CD1c-positive myeloid dendritic cell (primary cell): ENCODE measurements around the gene XDH.

ENCODE experiments used
- DNase-seq: peaks from one replicate; pipeline ENCODE4 v3.0.0-alpha.2; 2016; ENCODE audit errors: extremely low spot score

Gene XDH

GRCh38 chr2:31329081-31329625 is 85.4 kb downstream of the XDH start:
- no peak for DNase-seq

- peak; percentile 19 for DNase-seq
Measured at GRCh38 chr2:31328026-31328425, 86.5 kb downstream of the XDH start.

- DNase-seq, result no peak
Measured at GRCh38 chr2:31327505-31327904, 87.0 kb downstream of the XDH start.

DNA sequence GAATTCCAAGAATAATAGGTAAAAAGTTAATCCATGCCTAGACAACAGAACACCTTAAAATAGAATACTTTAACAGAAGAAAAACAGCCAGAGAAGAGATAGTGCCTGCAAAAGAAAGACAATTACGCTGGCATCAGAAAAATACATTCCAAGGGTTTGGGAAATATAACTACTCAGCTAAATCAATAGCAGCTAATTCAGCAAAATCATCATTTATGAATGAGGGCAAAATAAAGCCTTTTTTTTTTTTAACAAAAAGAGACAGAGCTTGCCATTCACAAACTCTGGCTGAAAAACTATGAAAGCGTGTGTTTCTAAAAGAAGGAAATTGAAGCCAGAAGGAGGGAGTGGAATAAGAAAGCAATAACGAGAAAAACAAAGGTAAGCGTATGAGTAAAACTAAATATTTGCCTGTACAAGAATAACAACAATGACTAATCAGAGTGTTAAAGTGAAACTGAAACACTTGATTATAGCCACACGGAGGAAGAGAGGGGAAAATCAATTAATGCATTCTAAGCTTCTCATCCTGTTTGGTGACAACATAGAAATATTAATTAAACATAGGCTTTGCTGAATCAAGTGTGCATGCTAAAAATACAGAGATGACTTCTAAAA is 90.4 kb downstream of the XDH start:
- DNase-seq, result peak; percentile 5

DNA sequence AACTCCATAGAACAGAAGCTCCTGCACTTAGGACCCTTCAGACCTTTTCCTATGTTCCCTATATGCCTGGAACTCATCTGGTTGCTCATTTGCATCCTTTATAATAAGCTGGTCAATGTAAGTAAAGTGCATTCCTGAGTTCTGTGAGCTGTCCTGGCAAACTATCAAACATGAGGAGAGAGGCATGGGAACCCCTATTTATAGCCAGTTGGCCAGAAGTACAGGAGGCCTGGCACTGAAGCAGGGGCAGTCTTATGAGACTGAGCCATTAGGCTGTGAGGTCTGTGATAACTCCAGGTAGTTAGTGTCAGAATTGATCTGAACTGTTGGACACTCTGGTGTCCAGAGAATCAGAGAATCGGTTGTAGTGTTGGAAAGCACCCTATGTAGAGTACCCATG is 92.2 kb downstream of the XDH start:
- no peak for DNase-seq

GRCh38 chr2:31319406-31320175 is 95.0 kb downstream of the XDH start:
- peak; percentile 65 for DNase-seq

DNA sequence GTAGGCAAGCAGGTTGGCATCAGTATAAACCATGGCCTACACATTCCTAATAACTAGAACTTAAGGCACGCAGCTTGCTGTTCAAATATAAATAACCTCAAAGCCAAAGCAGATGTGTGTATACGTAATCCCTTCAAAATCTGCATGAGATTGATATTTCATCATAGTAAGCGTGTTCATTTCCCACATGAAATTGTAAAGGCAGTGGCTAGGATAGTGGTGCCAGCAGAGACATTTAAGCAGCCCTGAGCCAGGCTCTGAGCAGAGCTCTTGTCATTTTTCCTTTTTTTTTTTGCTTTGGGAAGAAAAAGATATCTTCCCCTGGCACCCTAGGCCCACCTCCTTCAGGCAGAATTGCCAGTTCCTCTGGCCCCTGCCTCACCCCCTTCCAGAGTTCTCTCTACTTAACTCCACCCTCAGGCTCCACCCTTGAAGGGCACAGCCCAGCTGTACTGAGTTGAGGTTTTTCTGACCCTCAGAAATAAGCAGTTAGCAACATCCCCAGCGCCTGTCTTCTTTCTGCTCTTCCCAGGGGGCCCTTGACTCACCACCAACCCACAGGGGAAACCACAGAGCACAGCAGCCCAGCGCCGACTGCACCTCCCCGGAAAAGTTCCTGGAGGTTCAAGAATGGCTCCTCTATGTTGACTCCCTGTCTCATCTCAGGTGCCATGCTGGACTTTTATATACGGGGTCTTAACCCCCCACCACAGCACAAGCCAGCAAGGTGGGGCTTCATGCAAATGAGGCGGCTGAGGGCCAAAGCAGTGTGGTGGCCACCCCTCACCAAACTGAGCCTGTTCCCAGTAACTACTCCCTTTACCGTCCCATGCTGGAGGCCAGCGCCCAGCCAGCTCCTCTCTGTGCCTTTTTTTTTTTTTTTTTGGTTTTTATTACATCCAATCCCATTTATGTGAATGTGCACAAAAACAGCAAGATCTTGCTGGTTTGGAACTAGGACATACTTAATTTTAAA is 95.9 kb downstream of the XDH start:
- DNase-seq, result peak; percentile 17

GRCh38 chr2:31317396-31317795 is 97.1 kb downstream of the XDH start:
- DNase-seq, result no peak

GRCh38 chr2:31314761-31315160 is 99.8 kb downstream of the XDH start:
- DNase-seq, result no peak

DNA sequence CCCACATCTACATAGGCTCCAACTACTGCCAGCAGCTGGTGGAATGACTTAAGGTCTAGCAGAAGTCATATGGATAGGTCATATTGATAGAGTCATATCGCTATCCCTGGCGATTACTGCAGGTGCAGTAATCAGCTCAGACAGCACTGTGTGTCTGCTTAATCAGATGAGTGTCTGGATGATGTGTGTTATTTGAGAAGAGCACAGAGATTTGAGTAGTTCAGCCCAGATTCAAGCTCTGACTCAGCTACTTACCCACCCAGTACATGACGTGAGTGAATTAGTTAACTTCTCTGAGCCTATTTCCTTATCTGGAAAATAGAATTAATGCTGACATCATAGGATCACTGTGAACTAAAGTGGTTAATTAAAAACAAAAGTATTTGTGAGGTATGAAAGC is 101.6 kb downstream of the XDH start:
- DNase-seq, result no peak

DNA sequence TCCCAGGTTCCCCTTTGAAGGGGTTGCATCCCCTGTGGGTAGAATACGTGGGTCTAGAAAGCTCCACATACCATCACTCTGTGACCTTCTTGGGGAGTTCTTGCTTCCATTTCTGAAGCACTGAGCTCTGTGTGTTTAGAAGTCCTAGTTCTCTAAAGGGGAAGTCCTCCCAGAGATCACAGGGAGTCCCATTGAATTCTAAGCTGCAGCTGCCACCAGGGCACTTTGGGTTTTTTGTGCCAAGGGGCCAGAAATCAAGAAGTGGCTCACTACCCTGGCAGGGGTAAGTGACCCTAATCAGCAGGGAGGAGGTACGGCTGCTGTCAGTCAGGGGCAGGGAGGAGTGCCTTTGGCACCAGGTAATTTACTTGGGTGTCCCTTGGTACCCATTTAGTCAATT is 109.7 kb downstream of the XDH start:
- no peak for DNase-seq

DNA sequence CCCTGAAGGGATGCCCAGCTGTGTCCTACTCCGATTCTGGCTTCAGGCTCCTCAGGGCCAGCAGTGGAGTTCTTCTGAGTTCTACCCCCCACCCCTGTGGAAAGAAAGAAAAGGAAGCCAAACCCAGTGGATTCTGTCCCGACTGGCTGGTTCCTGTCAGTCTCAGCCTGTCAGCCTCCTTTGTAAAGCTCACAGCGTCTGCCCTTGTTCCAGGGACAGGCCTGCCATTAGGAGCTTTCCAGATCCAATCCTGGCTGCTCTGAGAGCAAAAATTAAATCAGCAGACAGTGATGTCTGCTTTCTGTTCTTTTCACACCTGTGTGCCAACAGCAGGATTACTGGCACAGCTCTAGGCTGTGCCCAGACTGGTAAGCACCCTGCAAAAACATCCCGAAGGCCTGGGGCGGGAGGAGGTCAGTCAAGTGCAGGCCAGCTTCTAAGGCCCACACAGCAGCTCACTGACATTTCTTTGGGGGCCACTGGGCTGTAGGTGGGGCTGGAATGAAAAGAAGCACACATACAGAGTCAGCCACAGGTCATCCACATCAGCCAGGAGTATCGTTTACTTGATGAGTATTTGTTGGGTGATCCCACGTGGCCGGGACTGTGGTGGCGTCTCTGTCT is 111.5 kb downstream of the XDH start:
- no peak for DNase-seq

GRCh38 chr2:31300309-31300708 is 114.2 kb downstream of the XDH start:
- DNase-seq, result no peak

DNA sequence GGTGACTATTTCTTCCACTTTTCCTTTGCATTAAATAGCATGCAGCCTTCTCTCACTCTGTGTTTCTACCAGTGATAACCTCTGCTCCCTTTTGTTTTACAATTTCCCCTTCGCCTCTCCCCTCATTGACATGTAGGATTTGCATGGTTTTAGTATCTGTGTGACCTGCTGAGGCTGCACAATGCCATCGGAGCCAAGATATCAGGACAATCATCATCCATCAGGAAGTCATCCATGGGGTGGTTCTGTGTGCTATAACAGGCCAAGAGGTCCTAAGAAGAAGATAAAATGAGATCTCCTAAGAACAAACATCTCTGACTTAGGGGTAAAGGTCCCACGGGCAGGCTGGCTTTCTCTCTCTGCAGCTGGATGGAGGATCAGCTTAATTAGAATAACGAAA is 115.0 kb downstream of the XDH start:
- DNase-seq, result no peak

GRCh38 chr2:31297751-31298150 is 116.8 kb downstream of the XDH start:
- peak; percentile 72 for DNase-seq

GRCh38 chr2:31296641-31297287 is 117.8 kb downstream of the XDH start:
- DNase-seq, result no peak

DNA sequence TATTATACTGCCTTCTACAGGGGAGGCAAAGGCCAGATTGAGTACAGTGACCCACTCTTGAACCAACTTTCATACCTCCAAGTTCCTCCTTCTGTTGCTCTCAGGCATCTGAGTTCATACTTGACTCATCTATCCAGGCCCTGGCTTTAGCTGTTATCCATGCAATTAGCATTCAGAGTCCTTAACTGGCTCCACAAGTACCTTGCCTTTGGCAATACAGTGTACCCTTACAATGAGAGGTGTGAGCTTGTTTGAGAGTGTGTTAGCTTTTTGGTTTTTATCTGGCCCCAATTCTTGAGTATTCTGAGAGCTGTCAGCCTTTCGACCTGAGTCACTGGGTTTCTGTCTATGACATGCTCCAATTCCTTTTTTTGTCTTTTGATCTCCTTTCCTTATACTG is 120.3 kb downstream of the XDH start:
- no peak for DNase-seq

DNA sequence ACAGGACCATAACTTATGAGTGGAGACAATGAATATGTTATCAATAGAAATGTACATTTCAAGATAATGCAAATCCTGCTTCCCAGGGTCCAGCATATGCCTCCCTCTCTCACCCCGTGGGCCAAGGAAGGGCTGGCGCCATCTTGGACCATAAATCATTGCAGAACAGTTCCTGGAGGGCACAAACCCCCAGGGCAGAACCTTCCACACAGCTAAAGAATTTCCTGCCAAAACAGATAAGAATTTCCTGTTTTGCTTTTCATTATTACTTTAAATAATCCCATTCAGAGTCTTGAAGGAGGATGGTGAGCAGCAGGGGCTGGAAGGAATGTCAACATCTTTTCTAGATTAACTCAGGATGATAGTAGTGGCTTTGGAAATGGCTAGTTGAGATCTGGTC is 126.9 kb downstream of the XDH start:
- DNase-seq, result no peak

- no peak for DNase-seq
Measured at GRCh38 chr2:31286961-31287550, 127.5 kb downstream of the XDH start.

DNA sequence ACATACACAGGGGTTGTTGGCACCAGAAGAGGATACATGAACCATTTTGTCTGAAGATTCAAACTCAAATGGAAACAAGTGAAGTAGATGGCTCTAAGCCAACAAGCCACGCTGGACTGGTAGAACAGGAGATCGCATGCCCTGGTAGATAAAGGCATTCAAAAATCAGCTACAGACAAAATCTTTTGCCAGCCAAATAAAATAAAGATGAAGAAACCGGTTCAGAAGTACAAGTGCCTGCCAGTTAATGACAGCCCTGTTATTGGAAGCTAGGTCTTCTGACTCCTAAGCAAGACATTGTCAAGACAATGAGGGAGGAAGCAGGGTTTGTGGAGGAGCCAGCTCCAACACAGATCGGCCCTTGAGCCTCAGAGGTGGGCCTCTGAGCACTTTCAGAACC is 128.3 kb downstream of the XDH start:
- DNase-seq, result no peak
